Measurements from ENCODE around the gene TRMT10A. TPM values are rescaled to one million over a fixed set of nuclear protein-coding genes. Genes with fewer than 3 reads are reported as not detected.

Gene TRMT10A
- total and polyA plus RNA-seq, 2 donors (not counting 3 experiments of a cell fraction or from before 2014, with no cell fraction given) = 1.7 to 8.4 TPM

GRCh38 chr4:99536848-99537247 is 27.0 kb downstream of the TRMT10A start:
- Histone ChIP-seq H3K36me3 (ENCODE audit: control insufficient read depth in 2 of 2, extremely low read depth in 1 of 2, insufficient read depth in 2 of 2, low read length in 2 of 2) (no peaks in the 10 kb centered on the region), H3K4me3 (replicated peaks in 1 of 3; ENCODE audit: insufficient read depth in 1 of 3, low read depth in 1 of 3, low read length in 3 of 3) (no peak overlapping the region), H3K4me1 (ENCODE audit: control insufficient read depth, extremely low read depth, insufficient read depth, low read length) (no peaks in the 10 kb centered on the region), H3K4me2 (ENCODE audit: insufficient read depth, low read length) (no peak overlapping the region), H3K9ac (replicated peaks; ENCODE audit: extremely low read depth, insufficient read depth, low read length) (no peak overlapping the region), H4K20me1 (replicated peaks; ENCODE audit: control insufficient read depth, extremely low read depth, insufficient read depth, low read length) (no peaks in the 10 kb centered on the region), H3K27me3 (ENCODE audit: control insufficient read depth in 2 of 2, insufficient read depth in 2 of 2, low read length in 2 of 2) (peaks cover 0 to 3% of the 10 kb centered on the region in 2 experiments), H3K27ac (ENCODE audit: insufficient read depth, low read depth, low read length) (no peak overlapping the region), H3K79me2 (ENCODE audit: control insufficient read depth, insufficient read depth, low read length) (no peaks in the 10 kb centered on the region), H3K9me1 (replicated peaks; ENCODE audit: control insufficient read depth, extremely low read depth, insufficient read depth, low read length) (no peaks in the 10 kb centered on the region), H3K9me3 (replicated peaks; ENCODE audit: control insufficient read depth, insufficient read depth, low read length) (no peaks in the 10 kb centered on the region), H2AFZ (ENCODE audit: low read depth, low read length) (no peak overlapping the region)
- FAIRE-seq (no peak), DNase-seq (ENCODE audit: low read depth, low spot score) (no peak)
- dilution Hi-C loops (cut with MboI; ENCODE audit: extremely low pct_ligation_motif_present, low sequenced_read_pairs) = no loop called here
- POLR2A ChIA-PET = no interaction called here
- intact Hi-C loops (cut with micrococcal nuclease) = no loop called here
- CTCF ChIA-PET = no interaction called here
- no TSS peak for BruUV-seq (replicated peaks)
- TF ChIP-seq JUN (IDR thresholded peaks at IDR 0.05; ENCODE audit: borderline replicate concordance, insufficient read depth, insufficient read length, low read depth) = no peak
- TF ChIP-seq EZH2 (IDR thresholded peaks at IDR 0.05; ENCODE audit: borderline replicate concordance, low read depth, low read length, severe bottlenecking) = no peak
- TF ChIP-seq FOS (IDR thresholded peaks at IDR 0.05; ENCODE audit: borderline replicate concordance, insufficient read depth, low read length) = no peak
- no peak for TF ChIP-seq POLR2AphosphoS5 (IDR thresholded peaks at IDR 0.05; ENCODE audit: insufficient read depth, low read depth, low read length)
- no peak for TF ChIP-seq MYC (IDR thresholded peaks at IDR 0.05; ENCODE audit: low read depth, low read length)
- TF ChIP-seq GATA2 (IDR thresholded peaks at IDR 0.05; ENCODE audit: insufficient read depth, insufficient read length, low read depth, low read length) = no peak
- TF ChIP-seq, protein P1, sequence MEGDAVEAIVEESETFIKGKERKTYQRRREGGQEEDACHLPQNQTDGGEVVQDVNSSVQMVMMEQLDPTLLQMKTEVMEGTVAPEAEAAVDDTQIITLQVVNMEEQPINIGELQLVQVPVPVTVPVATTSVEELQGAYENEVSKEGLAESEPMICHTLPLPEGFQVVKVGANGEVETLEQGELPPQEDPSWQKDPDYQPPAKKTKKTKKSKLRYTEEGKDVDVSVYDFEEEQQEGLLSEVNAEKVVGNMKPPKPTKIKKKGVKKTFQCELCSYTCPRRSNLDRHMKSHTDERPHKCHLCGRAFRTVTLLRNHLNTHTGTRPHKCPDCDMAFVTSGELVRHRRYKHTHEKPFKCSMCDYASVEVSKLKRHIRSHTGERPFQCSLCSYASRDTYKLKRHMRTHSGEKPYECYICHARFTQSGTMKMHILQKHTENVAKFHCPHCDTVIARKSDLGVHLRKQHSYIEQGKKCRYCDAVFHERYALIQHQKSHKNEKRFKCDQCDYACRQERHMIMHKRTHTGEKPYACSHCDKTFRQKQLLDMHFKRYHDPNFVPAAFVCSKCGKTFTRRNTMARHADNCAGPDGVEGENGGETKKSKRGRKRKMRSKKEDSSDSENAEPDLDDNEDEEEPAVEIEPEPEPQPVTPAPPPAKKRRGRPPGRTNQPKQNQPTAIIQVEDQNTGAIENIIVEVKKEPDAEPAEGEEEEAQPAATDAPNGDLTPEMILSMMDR (IDR thresholded peaks at IDR 0.05; ENCODE audit: extremely low read depth in 1 of 2, insufficient read depth in 1 of 2, low read depth in 1 of 2, low read length in 2 of 2) = no peak
- TF ChIP-seq, protein P2, sequence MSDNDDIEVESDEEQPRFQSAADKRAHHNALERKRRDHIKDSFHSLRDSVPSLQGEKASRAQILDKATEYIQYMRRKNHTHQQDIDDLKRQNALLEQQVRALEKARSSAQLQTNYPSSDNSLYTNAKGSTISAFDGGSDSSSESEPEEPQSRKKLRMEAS (IDR thresholded peaks at IDR 0.05; ENCODE audit: insufficient read depth, insufficient read length) = no peak
- TF ChIP-seq POLR2A (IDR thresholded peaks at IDR 0.05; ENCODE audit: low read depth, low read length) = no peak
